GM12865 (cell line): ENCODE measurements around the gene LRP8.

Experiments
- DNase-seq: peaks from one replicate; pipeline ENCODE4 v3.0.0; 2010; ENCODE audit warnings: low read depth
- H3K4me3 ChIP-seq: 2 replicates; pipeline ENCODE4 v1.5.1; 2011; ENCODE audit warnings: mild to moderate bottlenecking, low read depth, low read length, control low read depth
- CTCF ChIP-seq: IDR thresholded peaks from 2 replicates; pipeline ENCODE4 v1.5.1; 2011; ENCODE audit warnings: low read length, control low read depth, low read depth, inconsistent platforms; ENCODE audit not compliant: insufficient read depth; ENCODE audit errors: missing control alignments

The LRP8 gene

GRCh38 chr1:53314096-53314495, 13.8 kb downstream of the LRP8 start:
- no peak for DNase-seq
- no peak overlapping the region for H3K4me3 ChIP-seq
- no peak for TF ChIP-seq CTCF

- no peak for DNase-seq
- TF ChIP-seq CTCF: no peak
- H3K4me3 ChIP-seq: no peak overlapping the region
These were observed 14.3 kb downstream of the LRP8 start for GRCh38 chr1:53313556-53313955.

- TF ChIP-seq CTCF: no peak
- no peak for DNase-seq
These were observed 16.1 kb downstream of the LRP8 start for GRCh38 chr1:53311702-53312305.

GRCh38 chr1:53310847-53311681, 16.8 kb downstream of the LRP8 start:
- no peak for DNase-seq
- H3K4me3 ChIP-seq: no peak overlapping the region
- TF ChIP-seq CTCF: no peak

More at GRCh38 chr1:53311702-53312305, 16.1 kb downstream of the LRP8 start:
- H3K4me3 ChIP-seq: no peak overlapping the region

GRCh38 chr1:53309802-53310201, 18.1 kb downstream of the LRP8 start:
- H3K4me3 ChIP-seq: no peak overlapping the region
- TF ChIP-seq CTCF: no peak
- DNase-seq: no peak

- no peak for DNase-seq
- H3K4me3 ChIP-seq: no peak overlapping the region
- TF ChIP-seq CTCF: no peak
These were observed 19.4 kb downstream of the LRP8 start for GRCh38 chr1:53308506-53308905.
